ENCODE measurements around the gene PHTF2.

Gene PHTF2

GRCh38 chr7:77913977-77914607 lies 115.5 kb downstream of the PHTF2 start:
- Histone ChIP-seq H3K27me3 (no peaks in the 10 kb centered on the region), H3K27ac (no peak overlapping the region), H3K4me3 (ENCODE audit: low read depth in 1 of 2, low read length in 1 of 2) (no peak overlapping the region), H3K4me1 (ENCODE audit: control insufficient read depth in 1 of 2, insufficient read depth in 1 of 2, low read depth in 1 of 2, low read length in 1 of 2) (no peaks in the 10 kb centered on the region), H3K36me3 (no peaks in the 10 kb centered on the region), H3K9me3 (no peaks in the 10 kb centered on the region)
- TF ChIP-seq CTCF (IDR thresholded peaks at IDR 0.05) = no peak

DNA sequence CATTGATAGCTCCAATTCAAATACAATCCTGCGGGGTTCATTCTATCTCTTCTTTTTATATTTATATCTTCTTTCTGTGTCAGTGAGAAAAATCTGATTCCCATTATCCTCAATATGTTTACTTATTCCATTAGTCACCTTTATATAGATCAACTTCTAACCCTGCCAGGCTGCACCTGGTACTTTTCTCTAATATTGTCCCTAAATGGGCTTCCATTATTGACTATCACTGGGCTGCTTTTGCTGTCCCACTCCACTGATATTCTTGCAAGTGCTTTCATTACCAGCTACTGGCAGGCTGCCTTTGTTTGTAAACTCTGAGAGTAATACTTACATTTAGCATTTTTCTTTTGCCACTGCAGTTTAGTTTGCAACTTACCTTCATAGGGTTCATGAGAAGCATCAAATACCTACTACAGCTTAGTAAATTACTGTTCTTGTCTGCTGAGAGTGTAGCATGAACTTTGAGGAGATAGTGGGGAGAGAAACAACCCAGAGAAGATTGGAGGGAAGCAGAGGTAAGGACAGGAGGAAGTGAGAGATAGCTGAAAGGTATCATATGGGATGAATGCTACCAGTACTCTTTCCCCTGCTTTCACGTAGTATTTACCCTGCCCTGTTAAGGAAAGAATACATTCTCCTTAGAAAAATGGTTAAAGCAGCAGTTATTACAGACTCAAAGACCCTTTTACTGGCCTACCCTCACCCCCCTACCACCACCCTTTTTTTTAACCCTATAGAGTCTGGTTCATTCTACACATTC lies 119.1 kb downstream of the PHTF2 start:
- Histone ChIP-seq H3K4me3 (ENCODE audit: low read depth in 1 of 2, low read length in 1 of 2) (no peak overlapping the region), H3K27me3 (no peaks in the 10 kb centered on the region), H3K4me1 (ENCODE audit: control insufficient read depth in 1 of 2, insufficient read depth in 1 of 2, low read depth in 1 of 2, low read length in 1 of 2) (no peaks in the 10 kb centered on the region), H3K9me3 (no peaks in the 10 kb centered on the region), H3K36me3 (peaks cover 9% of the 10 kb centered on the region), H3K27ac (no peak overlapping the region)
- TF ChIP-seq CTCF (IDR thresholded peaks at IDR 0.05) = no peak

DNA sequence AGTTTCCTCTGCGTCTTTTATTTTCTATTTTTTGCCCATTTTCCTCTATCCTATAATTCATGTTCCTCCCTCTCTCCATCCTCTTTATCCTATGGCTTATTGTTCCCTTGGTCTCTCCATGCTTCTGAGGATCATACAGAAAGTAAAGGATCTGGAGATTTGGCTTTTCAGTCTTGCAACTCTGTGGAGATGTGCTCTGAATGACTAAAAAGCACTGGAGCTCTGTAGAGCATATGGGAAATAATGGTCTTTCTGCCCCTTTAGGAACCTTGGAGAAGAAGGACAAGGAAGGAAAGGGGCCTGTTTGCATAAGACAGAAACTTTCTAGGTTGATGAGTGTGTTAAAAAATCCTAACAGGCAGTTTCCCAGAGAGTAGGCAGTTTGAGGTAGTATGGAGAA lies 120.1 kb downstream of the PHTF2 start:
- no peak for TF ChIP-seq CTCF (IDR thresholded peaks at IDR 0.05)
- Histone ChIP-seq H3K36me3 (peaks cover 17% of the 10 kb centered on the region), H3K9me3 (no peaks in the 10 kb centered on the region), H3K4me1 (ENCODE audit: control insufficient read depth in 1 of 2, insufficient read depth in 1 of 2, low read depth in 1 of 2, low read length in 1 of 2) (no peaks in the 10 kb centered on the region), H3K27me3 (no peaks in the 10 kb centered on the region), H3K27ac (no peak overlapping the region), H3K4me3 (ENCODE audit: low read depth in 1 of 2, low read length in 1 of 2) (no peak overlapping the region)

GRCh38 chr7:77923419-77923818 lies 124.8 kb downstream of the PHTF2 start:
- H3K27me3 ChIP-seq = no peaks in the 10 kb centered on the region
- no peaks in the 10 kb centered on the region for H3K4me1 ChIP-seq (ENCODE audit: control insufficient read depth in 1 of 2, insufficient read depth in 1 of 2, low read depth in 1 of 2, low read length in 1 of 2)
- H3K36me3 ChIP-seq = peaks cover 24% of the 10 kb centered on the region
- H3K27ac ChIP-seq = no peak overlapping the region
- no peak overlapping the region for H3K4me3 ChIP-seq (ENCODE audit: low read depth in 1 of 2, low read length in 1 of 2)
- TF ChIP-seq CTCF (IDR thresholded peaks at IDR 0.05) = no peak
- H3K9me3 ChIP-seq = no peaks in the 10 kb centered on the region

- Histone ChIP-seq H3K27ac (no peak overlapping the region), H3K27me3 (no peaks in the 10 kb centered on the region), H3K9me3 (no peaks in the 10 kb centered on the region), H3K36me3 (peaks cover 17% of the 10 kb centered on the region), H3K4me3 (ENCODE audit: low read depth in 1 of 2, low read length in 1 of 2) (no peak overlapping the region), H3K4me1 (ENCODE audit: control insufficient read depth in 1 of 2, insufficient read depth in 1 of 2, low read depth in 1 of 2, low read length in 1 of 2) (peaks cover 0 to 2% of the 10 kb centered on the region in 2 experiments)
- TF ChIP-seq CTCF (IDR thresholded peaks at IDR 0.05) = no peak
Measured at GRCh38 chr7:77930496-77930895, 131.9 kb downstream of the PHTF2 start.
